Posterior vena cava (tissue), 2 donors: ENCODE measurements around the gene PLXNA4. TPM values are rescaled to one million over a fixed set of nuclear protein-coding genes. Genes with fewer than 3 reads are reported as not detected.

ENCODE experiments used
- DNase-seq: peaks from one replicate; pipeline ENCODE4 v3.0.0-alpha.2; 2020; ENCODE audit warnings: low spot score
- intact Hi-C, 2 donors: fragments of 100-400 bp; cut with DNase I; formaldehyde crosslinking; loops; one replicate each; pipeline versions ENCODE4 v1.14.1 to v1.14.2; 2022 to 2023
- total RNA-seq, 2 donors: library from RNA; stranded (reverse); fragmentation: NEBNext Ultra II Directional; extraction: Animal tissue kit (Norgen Biotek cat#: 25700); gene quantifications; one replicate each; pipeline ENCODE4 v1.2.1, GENCODE V29; 2021
- donor health status: DM: yes; HTN: yes; CAD: no.
- donor health status: DM: yes; HTN: yes; CAD: no.

Gene PLXNA4
- total RNA-seq, 2 donors from 2014 or later, result 24.9 to 61.2 TPM

- no peak for DNase-seq
- intact Hi-C loops, result loop anchor here in 1 of 2 donors (10.0 kb wide), 1 partner anchor 97 kb away; no protein-coding TSS in a partner anchor
Observed at GRCh38 chr7:132491391-132491945, 84.8 kb downstream of the PLXNA4 start.

GRCh38 chr7:132490474-132490873 lies 85.8 kb downstream of the PLXNA4 start:
- intact Hi-C loops, result loop anchor here in 1 of 2 donors (10.0 kb wide), 1 partner anchor 96 kb away; no protein-coding TSS in a partner anchor

DNA sequence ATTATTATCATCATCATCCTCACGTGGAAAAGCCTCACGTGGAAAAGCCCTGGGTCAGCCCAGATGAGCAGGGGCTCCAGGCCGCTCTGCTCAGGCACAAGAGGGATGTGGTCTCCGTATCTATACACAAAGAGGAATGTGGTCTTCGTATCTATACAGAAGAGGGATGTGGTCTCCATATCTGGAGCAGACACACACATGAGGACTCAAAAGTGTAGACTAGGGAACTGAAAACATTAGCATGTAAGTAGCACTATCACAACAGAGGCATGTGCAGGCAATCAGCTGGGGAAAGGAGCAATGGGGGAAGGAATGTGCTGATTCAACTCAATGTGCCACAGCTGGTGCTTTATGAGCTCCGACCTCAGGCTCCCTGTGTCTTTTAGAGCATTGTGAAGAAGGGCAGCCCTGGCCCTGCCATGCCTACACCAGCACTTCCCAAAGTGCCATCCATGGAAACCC lies 86.5 kb downstream of the PLXNA4 start:
- intact Hi-C loops, result loop anchor here in 1 of 2 donors (10.0 kb wide), 1 partner anchor 95 kb away; no protein-coding TSS in a partner anchor
- DNase-seq, result no peak

More at GRCh38 chr7:132490474-132490873, 85.8 kb downstream of the PLXNA4 start:
- DNase-seq, result no peak

DNA sequence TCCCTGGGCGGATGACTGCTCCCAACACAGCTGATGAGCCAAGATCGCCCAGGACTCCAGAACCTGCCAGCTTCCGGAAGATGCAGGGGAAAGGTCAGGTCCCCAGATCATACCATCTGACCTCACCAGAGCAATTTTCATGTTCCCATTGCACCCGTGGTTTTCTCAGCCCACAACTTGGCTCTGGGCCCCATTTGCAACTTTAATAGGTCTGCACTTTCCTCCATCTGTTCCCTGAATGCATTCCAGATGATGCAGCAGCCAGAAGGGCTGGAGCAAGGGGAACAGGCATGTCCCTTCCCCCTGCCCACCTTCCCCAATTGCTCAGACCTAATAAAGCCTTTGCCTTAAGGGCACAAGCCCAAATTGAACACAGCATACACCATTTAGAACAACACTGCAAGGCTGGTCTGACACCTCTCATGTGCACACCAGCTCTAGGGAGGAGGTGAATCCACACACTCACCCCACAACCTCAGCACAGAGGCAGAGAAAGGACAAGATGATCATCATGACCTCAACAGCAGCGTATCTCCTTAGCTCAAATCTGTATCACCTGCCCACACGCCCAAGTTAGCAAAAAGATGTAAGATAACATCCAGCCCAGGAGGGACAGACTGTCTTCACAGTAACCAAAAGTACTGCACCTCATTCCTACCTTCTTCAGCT lies 87.5 kb downstream of the PLXNA4 start:
- no peak for DNase-seq
- intact Hi-C loops, result no loop called here

- intact Hi-C loops, result no loop called here
- no peak for DNase-seq
Observed at GRCh38 chr7:132486274-132486610, 90.0 kb downstream of the PLXNA4 start.

GRCh38 chr7:132485600-132486273 lies 90.5 kb downstream of the PLXNA4 start:
- peak; percentile 88 for DNase-seq
- intact Hi-C loops, result no loop called here

DNA sequence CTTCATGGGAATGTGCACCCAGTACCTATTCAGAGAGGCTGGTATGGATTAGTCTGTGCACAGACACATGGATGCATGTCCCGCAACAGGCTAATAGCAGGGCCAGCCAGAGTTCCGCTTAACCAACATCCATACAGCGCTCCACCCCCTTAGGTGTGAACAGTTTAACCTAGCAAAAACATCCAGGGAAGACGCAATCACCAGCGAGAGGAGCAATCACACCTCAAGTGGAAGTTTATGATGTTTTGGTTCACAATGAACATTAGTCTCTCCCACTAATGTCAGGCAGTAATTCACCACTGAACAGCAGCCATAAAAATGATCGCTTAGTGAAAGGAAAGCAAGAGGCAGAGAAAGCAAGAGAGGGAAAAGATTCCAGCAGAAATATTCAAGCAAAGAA lies 91.1 kb downstream of the PLXNA4 start:
- intact Hi-C loops, result no loop called here
- DNase-seq, result no peak

- peak; percentile 26 for DNase-seq
- intact Hi-C loops, result no loop called here
Observed at GRCh38 chr7:132482866-132483265, 93.4 kb downstream of the PLXNA4 start.

DNA sequence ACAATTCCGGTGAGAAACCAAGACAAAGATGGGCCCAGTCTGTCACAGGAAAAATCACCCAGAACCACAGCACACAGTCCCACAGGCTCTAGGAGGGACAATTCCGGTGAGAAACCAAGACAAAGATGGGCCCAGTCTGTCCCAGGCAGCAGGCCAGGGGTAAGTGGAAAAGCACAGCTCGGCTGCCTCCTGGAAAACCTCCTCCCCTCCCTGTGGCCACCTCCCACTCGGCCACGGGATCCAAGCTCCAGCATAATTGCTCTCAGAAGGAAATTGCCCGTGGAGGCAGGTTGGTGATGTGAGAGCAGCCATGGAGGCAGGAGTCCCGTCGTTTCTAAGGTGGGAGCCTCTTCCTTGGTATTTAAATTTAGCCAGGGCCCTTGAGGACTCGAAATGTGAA lies 95.7 kb downstream of the PLXNA4 start:
- intact Hi-C loops, result no loop called here
- DNase-seq, result peak; percentile 88

DNA sequence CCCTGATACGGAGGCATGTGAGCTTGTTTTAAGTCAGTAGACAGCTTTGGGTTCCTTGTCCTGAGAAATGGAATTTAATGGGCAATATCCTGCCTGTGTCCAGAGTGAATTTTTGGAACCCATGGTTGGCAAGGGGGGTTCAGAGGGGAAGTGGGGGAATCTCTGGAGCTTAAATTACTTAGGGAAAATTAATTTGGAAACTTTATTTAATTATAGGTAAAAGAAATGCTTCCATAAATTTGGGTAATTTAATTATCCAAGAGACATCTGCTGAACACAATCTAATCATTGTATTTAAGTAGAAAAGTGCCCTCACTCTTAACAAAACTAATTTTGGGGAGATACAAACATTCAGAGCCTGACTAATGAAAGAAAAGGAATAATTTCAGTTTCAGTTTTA lies 99.7 kb downstream of the PLXNA4 start:
- no peak for DNase-seq
- intact Hi-C loops, result no loop called here

- intact Hi-C loops, result no loop called here
- no peak for DNase-seq
Observed at GRCh38 chr7:132475669-132476116, 100.6 kb downstream of the PLXNA4 start.

DNA sequence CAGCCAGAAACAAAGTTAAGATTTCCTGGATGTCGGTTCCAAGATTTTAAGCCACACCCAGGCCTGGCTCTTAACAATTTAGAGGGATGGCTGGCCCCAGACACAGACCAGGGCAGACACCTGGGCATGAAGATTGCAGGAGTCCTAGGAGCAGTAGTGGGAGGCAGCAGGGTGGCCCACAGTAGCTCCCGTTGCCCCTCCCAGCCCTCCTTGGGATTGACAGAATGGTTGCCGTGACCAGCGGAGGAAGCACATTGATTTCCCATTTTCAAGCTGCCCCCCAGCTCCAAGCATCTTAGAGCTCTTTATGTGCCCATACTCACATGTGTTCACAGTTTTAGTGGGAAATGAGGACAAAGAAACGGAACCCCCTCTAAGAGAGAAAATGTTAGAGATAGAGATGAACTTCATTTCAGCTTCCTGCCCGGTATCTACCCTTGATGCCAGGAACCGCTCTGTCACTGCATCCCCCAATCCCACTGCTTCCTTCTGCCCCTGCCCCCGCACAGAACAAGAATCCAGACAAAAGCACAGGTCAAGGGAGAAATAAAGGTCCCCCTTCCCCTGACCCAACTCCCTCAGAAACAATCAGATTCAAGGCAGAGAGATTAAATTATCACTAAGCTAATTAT lies 101.1 kb downstream of the PLXNA4 start:
- intact Hi-C loops, result no loop called here
- DNase-seq, result no peak

DNA sequence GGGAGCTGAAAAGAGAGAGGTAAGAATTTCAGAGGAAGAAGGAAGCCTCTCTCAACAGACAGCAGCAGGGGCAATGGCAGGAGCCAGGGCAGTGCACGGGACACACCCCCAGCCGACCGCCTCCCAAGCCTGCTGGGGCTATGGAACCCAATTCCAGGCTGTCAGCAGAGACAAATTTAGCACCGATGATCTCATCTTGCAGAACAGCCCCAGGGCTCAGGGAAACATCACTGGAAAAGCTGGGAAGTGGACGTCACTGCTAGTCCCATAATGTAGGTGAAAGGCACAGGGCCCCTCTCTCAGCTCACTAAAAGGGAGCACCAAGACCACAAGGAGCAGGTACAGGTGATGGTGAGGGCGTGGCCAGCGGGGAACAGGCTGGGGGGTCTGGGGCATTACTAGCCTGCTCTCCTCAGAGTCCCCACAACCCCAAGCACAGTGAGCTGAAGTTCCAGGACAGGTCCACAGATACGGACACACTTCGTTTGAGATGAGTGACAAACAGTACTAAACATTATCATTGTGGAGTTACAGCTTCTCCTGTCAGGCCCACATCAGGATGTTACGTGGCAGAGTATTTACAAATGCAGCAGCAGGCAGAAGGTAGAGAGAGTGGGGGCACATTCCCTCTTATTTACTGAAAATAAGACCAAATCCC lies 103.7 kb downstream of the PLXNA4 start:
- intact Hi-C loops, result no loop called here
- DNase-seq, result no peak

DNA sequence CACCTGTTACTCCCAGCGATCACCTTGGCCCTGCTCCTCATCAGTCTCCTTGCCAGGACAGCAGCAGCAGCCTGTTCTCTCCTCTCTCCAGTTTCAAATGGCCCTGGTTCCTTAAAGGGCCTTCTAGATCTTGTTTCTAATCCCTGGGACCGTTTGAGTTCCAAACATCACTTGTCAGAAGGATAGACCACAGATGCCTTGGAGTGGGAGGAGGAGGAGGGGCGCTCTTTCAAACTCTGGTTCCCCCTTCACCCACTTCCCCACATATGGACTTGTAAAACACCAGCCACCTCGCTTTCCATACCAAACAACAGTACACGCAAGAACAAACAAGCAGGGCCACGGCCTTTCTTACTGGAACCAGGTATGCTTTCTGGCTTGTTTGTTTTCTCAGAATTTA lies 104.8 kb downstream of the PLXNA4 start:
- intact Hi-C loops, result no loop called here
- no peak for DNase-seq

DNA sequence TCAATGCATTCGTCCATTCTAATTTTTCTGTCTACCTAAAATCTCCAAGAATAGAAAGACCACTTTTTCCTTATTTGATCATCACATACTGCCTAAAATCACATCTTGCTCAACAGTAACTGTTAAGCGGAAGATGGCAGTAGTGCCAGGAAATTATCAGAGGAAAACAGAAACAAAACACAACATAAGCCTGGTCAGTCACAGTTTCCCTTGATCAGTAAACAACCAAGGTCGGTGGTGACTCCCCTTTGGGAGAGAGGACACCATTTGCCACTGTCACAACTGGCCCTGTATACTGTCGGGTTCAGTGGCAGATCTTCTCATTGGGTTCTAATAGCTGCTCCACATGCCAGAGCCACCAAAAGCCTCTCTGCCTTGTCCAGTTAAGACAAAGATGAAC lies 106.6 kb downstream of the PLXNA4 start:
- intact Hi-C loops, result loop anchor here in 1 of 2 donors (10.0 kb wide), 1 partner anchor 65 kb away; no protein-coding TSS in a partner anchor
- DNase-seq, result no peak

DNA sequence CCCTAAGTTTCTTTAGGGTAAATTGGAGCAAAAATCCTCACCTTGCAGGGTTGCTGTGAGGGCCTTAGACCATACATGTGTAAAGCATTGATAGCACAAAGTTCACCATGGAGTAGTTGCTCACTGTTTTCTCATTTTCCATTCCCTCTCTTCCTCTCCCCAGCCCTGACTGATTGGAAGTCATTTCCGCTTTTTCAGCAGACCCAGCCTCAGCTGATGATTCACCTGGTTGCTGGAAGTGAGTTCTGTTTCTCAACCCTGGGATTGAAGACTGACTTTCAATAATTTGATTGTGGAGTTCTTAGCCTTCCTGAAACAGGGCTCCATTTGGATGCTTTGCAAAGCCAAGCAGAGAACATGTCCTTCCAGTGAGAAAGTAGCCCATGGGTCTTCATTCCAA lies 107.0 kb downstream of the PLXNA4 start:
- no peak for DNase-seq
- intact Hi-C loops, result loop anchor here in 1 of 2 donors (10.0 kb wide), 1 partner anchor 64 kb away; no protein-coding TSS in a partner anchor

- intact Hi-C loops, result loop anchor here in 1 of 2 donors (10.0 kb wide), 1 partner anchor 62 kb away; no protein-coding TSS in a partner anchor
- DNase-seq, result no peak
Observed at GRCh38 chr7:132466367-132466766, 109.9 kb downstream of the PLXNA4 start.

GRCh38 chr7:132465516-132465915 lies 110.8 kb downstream of the PLXNA4 start:
- no peak for DNase-seq
- intact Hi-C loops, result loop anchor here in 1 of 2 donors (10.0 kb wide), 1 partner anchor 61 kb away; no protein-coding TSS in a partner anchor

DNA sequence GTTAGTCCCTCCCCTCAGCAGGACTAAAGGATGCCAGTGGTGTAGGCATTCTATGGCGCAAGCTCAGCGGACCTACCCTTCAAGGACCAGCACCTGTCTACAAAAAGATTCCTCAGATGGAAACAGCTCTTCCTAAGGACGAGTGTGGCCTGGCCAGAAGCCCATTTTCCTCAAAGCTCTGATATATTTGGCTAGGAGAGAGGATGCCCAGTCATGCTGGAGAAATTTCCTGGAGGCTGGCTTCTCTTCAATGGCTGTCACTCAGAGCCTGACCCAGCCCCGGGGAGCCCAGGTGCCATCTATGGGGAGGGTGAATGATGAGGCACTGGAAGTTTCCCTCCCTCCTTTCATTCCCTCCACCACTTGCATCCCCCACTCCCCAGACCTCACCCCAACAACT lies 111.5 kb downstream of the PLXNA4 start:
- DNase-seq, result no peak
- intact Hi-C loops, result loop anchor here in 1 of 2 donors (10.0 kb wide), 1 partner anchor 60 kb away; no protein-coding TSS in a partner anchor
